ENCODE results near the gene TMEM191C.
"Not testable (repeated sequence)": the region's sequence is repeated elsewhere in the genome, so short reads cannot be mapped to it uniquely, and the experiment has no call there.

TMEM191C gene

DNA sequence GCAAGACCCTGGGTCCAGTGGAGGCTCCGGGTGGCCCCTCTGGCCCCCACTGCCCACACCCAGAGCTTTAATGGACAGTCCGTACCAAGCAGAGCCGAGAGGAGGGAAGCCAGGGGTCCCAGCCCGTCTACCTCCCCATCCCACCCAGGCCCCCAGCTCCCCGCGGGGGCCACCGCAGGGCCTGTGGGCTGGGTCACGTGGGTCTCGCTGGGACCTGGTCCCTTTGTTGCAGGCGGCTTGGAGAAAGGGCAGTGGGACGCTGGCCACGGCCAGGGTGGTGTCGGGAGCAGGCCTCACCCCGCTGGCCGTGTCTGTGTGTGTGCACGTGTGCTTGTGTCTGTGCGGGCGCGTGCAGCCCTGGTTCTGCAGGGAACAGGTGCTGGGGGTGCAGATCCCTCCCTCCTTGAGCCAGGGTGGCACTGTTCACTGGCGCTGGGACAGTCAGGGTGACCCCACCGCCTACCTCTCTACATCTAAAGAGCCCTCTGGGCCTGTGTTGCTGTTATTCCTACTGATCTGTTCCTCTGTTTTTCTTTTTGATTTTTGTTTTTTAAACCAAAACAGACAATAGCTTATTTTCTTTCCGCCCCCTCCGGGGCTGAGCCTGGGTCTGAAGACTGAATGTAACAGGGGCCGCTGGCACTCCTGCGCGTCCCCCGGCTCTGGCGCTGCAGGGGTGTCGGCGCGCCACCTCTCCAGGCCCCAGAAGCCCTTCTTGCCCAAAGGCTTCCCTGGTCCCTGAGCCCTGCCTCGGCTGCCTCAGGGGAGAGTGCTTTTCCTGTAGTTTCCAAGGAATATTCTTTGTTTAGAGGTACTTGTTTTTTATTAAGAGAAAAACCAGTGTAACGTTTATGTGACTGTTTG, 20.1 kb upstream of the TMEM191C start:
- no peak for DNase-seq

DNA sequence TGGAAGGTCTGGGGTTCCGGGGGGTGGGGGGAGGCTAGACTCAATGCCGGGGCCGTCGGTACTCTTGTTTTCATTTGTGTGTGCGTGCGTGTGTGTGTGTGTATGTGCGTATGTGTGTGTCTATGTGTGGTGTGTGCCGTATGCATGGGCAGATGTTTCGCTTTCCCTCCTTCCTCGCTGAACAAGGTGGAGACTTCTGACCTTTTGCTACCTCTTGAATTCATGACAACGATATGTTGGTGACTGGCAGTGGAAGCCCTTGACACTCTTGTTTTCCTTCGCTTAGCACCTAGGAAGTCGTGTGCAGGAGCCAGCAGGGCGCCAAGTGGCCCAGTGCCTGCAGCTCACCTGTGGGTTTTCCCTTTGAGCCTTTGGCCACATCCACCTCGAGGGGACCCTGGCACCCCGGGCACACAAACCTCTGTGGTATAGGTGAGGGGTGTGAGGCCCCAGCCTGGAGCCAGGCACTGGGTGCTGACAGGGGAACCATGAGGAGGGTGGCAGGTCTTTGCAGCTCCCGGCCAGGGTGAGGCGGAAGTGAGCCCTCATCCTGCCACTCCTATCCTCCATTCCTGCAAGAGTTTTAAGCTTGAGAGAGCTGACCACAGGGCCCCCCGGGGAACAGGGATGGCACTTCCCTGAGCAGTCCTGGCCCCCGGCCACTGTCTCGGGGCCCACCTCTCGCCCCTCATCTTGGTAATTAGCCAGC, 19.3 kb upstream of the TMEM191C start:
- no peak for DNase-seq

DNA sequence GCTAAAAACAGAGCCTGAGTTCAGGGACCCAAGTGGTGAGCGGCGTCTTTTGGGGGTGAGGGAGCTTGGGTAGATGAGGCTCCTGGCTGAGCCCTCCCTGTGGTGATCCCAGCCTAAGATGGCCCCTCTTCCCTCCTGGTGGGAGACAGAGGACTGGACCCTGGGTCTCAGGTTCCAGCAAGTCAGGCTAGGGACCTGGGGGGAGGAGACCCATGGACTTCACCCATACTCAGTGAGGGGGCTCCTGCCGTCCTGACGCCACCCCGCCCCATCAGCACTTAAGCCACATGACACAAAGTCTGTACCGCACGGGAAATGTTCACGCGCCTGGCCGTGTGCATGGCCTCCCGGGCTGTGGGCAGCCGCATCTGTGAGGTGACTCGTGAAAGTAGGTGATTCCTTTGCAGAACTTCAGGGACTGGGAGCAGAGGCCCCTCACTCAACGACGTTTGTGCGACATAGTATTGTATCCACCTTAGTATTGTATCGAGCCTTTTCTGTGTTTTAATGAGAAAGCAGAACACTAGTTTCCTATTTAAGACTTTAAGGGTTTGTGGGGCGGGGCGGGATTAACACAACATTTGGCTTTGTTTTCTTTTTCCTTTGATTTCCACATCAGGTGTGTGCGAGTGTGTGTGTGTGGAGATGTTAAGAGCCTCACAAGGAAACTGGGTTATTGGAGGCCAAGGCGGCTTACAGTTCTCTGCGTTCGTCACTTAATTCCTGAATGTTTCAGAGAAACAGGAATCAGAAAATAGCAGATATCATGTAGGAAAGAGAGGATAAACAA, 18.4 kb upstream of the TMEM191C start:
- no peak for DNase-seq

DNA sequence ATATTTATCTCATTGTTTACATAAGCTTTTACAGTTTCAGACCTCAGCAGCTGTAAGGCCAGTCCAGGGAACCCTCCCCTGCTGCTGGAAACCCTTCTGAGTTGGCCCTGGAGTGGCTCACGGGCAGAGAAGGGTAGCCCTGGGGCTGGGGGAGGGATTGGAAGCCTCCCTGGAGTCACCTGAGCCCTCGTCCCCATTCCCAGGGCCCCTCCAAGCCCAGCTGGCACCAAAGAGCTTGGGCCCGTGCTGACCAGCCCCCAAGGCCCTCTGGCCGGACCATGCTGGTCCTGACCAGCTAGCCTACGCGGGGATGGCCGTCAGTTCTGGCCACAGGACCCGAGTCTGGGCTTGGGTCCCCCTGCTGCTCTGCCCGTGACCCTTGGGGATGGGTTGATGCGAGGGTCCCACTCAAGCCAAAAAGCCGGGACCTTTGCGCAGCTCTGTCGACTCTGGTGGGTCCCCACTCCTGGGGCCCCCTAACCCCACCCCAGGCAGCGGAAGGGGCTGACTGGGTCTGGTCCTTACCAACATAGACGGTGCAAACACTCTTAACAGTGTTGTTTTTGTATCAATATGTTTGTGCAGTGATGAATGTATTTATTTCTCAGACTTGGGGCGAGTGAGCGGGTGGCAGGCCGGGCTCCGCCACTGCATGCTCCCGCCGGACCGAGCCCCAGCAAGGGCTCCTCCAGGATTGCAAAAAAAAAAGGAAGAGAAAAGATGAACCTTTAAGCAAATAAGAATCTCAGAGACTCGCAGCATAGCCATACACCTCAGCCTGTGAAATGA, 17.5 kb upstream of the TMEM191C start:
- no peak for DNase-seq

DNA sequence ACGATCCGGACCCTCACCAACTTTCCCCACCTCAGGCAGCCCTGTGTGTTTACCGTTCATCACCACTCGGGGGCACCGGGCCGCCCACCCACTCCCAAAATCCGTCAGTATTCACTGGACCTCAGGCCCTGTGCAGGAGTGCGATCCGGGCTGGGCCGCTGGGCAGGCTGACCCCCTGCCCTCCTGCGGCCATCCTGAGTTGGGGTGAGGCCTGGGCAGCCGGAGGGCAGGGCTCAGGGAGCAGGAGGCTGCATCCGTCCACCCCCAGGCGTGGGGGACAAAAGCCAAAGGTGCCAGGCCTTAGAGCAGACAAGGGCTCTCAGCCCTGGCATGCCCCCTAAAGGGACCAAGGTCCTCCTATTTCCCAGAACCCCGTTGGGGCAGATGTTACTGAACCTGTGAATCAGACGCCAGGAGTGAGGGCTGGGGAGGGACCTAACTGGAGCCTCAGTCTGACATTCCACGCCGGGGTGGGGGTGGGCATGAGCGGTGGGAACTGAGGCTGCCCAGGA, 16.8 kb upstream of the TMEM191C start:
- no peak for DNase-seq

DNA sequence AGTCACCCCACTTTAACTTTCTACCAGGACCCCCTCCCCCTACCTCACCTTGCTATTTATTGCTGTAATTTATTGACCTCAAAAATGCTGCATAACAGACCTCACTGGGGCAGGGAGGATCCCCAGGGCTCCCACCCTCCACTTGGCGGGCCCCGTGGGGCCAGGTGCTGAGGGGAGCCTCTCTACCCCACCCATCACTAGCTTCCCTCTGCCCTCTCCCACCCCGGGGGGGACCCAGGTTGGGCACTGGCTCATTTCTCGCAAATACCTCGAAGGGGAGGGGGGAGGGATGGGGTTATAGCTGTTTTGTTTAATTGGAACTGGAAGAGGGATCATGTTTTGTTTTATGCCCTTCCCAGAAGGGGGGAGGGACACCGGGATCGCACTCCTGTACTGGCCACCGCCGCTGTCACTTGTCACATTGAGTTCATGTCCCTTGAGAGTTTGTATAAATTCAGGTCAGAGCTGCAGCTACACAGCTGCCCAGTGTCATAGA, 16.3 kb upstream of the TMEM191C start:
- DNase-seq = no peak

DNA sequence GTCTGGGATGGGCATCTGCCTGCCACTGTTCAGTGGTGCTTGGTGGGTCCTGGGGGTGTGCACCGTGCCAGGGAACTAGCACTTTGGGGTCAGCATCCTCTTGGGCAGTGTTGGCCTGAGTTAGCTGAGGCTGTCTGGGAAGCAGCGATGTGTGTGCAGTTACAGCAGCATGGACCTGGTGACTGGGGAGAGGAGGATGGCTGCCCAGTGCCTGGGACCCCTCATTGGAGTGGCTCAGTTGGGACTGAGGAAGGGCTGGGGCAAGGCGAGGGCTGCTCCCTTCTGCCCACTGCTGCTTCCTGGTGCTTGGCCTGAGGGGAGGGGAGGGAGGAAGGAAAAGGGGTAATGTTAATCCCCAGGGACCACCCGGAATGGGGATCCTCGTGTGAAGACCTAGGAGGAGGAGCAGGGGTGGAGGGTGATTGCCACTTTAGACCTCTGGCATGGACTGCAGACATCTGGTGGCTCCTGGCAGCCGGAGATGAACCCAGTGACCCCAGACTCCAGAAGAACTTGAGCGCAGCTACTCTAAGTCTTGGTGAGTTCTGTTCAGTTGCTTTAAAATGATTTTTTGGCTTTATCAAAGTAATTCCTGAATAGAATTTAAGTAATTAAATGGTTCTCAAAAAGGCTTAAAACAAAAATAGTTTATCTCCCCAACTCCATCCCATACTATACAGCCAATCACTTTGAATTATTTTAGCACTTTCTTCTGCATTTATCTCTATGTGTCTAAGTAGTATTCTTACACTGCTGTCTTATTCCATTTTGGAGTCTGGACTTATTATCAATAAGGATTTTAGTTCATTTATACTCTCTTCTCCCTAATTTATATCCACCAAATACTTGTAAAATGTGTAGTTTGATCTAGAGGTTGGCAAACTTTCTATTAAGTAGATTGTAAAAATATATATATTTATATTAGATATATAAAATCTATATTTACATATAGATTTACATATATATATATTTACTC, 15.4 kb upstream of the TMEM191C start:
- no peak for DNase-seq

DNA sequence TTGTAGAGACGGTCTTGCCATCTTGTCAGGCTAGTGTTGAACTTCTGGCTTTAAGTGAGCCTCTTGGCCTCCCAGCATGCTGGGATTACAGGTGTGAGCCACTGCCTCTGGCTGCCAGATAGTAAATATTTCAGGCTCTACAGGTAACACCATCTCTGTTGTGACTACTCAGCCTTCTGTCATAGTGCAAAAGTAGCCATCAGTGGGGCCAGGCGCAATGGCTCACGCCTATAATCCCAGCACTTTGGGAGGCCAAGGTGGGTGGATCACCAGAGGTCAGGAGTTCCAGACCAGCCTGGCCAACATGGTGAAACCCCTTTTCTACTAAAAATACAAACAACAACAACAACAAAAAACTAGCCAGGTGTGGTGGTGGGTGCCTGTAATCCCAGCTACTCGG, 14.5 kb upstream of the TMEM191C start:
- not testable (repeated sequence) for DNase-seq

DNA sequence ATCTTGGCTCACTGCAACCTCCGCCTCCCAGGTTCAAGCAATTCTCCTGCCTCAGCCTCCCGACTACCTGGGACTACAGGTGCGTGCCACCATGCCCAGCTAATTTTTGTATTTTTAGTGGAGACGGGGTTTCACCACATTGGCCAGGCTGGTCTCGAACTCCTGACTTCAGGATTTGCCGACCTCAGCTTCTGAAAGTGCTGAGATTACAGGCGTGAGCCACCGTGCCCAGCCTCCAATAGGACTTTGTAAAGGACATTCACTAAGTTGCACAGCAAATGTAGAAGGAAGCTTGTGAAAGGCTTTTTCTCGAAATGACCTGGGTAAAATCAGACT, 12.2 kb upstream of the TMEM191C start:
- not testable (repeated sequence) for DNase-seq

DNA sequence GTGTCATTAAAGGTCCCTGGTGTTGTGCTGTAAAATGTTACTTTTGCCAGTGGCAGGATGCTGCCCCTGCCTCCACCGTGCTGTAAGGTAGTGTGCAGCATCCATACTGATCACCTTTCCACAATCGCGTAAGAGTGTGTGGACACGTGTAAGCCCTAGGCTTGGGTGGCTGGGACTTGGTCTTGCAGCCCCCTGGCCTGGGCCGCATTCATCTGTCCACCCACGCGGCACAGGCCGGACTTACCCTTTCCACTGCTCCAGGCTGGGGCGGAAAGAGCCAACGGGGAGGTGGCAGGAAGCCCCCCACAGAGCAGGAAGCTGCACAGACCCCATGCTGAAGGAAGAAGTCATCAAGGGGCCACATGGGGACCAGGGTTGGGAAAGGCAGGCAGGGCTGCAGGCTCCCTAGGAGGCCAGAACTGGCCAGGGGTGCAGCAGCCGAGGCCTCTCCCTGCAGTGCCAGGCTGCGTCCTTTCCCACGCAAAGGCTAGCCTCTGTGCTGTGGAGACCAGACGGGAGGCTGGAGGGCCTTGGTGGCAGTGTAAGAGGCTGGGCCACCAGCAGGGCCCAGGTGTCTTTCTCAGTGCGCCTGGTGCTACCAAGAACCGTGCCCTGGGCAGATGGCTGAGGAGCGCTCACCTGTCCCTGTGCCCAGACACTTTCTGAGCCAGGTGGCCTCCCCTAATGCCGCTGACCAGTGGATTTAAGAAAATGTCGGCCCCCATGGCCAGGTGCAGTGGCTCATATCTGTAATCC, 11.7 kb upstream of the TMEM191C start:
- DNase-seq = no peak

DNA sequence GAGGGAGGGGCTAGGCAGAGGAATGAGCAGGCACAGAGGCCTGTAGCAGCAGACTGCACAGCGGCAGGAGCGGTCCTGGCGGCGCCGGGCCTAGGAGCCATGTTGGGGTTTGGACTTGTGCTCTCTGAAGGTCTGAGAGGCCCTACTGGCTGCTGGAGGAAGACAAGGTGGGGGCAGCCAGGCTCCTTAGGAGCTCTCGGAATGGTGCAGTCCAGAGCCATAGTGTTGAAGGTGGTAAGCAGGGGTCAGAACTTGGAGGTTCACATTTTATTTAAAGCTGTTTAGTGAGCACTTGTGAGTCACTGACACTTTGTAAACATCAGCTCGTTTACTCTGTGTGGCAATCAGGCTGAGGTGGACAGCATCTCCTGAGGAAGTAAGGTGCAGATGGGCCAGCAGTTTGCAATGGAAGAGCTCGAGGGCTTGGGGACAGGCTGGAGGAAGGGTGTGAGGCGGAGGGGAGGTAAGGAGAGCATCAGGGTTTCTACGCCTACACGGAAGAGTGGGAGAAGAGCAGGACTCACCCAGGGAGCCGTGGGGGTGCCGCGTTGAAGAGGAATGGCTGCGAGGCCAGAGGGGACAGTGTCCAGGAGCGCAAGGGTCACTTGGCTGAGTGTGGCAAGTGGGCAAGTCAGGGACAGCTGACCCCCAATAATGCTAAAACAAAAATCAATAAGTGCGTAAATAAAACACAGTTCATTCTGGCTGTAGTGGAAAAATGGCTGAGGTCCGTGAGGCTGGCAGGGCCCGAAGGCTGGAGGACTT, 10.0 kb upstream of the TMEM191C start:
- no peak for DNase-seq

DNA sequence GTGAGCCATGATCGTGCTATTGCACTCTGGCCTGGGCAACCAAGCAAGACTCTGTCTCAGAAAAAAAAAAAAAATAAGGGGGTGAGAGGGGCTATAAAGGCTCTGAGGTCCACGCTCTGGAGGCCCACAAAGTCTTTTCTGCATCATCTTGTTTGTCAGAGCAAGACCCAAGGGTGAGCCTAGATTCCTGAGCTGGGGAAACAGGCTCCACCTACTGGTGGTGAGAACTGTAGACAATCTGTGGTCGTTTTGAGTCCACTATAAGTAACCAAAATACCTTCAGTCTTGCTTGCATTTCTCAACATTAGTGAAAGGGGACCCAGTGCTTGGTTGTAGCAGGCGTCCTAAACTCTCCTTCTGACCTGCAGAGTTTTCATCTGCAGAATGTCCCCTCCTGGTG, 4.5 kb upstream of the TMEM191C start:
- not testable (repeated sequence) for DNase-seq

DNA sequence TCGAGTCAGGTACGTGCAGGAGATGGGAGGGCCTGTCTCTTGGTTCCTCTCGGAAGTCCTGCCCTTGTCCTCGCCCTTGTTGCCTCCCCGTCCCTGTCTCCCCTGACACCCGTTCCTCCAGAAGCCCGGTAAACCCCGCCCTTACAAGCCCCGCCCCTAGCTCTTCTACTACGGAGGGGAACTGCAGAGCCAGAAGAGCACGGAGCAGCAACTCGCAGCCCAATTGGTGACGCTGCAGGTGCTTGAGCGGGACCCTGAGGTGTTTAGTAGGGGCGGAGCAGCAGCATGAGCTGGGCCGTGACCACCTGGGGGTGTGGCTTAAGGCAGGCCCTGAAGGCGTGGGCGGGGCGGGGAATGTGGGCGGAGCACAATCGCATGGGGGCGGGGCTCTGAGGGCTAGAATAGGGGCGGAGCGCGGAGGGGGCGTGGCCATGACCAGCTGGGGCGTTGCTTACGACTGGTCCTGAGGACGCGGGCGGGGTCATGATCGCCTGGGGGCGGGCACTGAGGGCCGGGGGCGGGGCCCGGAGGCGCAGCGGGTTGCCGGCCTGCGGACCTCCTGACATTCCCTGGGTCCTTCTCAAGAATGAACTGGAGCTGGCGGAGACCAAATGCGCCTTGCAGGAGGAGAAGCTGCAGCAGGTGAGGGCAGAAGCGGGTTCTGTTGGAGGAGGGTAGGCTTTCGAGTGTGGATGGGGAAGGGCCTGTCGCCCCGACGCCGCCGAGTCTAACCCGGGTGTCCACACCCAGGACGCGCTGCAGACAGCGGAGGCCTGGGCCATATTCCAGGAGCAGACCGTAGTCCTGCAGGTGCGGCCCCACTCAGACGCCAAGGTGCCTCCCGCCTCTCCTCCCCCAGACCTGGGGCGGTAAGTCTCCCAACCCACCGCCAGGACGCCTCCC, 1.3 kb downstream of the TMEM191C start:
- DNase-seq = peak; percentile 90

DNA sequence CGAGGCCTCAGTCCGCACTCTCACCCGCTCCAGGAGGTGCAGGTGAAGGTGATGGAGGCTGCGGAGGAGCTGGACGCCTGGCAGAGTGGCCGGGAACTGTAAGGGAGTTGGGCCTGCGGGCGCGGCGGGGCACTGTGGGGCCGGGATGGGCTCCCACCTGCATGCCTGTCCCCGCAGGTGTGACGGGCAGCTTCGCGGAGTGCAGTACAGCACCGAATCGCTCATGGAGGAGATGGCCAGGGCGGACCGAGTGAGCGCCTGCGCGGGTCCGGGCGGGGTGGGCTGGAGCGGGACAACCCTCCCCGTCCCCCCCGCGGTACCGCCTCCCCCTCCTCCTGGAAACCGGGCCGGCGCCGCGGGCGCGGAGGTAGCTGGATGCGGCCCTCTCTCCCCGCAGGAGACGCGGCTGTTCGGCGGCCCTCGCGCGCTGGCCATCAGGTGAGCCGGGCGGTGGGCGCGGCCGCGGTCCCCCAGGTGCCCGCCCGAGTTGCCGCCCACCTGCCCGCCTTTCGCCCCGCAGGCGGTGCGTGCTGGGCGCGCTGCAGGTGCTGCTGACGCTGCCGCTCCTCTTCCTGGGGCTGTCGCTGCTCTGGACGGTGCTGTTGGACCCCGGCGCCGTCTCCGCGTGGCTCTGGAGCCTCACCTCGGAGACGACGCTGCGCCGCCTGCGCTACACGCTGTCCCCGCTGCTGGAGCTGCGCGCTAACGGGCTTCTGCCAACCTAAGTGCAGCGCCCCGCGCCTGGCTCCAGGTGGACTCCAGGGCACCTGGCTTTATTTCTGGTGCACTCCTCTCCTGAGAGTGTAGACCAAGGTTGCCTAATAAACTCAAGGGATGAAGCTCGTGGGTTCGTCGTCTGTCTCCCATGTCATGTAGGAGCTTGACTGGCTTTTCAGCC, 2.2 kb downstream of the TMEM191C start:
- not testable (repeated sequence) for DNase-seq

DNA sequence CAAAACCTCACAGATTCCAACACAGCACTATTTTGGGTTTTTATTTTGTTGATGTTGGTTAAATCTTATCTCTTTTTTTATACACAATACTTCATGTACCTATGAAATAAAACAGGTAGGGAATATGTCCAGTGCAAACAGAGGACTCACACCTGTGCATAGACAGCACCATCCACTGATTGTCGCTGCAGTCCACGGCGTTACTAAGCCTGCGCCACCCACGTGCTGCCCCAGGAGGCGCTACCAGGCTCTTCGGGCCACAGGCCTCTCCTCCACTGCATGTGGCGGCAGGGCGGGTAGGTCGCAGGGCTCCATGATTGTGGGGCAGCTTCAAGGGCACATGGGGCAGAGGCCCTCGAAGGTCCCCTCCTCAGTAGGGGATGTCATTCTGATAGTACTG, 5.8 kb downstream of the TMEM191C start:
- not testable (repeated sequence) for DNase-seq

DNA sequence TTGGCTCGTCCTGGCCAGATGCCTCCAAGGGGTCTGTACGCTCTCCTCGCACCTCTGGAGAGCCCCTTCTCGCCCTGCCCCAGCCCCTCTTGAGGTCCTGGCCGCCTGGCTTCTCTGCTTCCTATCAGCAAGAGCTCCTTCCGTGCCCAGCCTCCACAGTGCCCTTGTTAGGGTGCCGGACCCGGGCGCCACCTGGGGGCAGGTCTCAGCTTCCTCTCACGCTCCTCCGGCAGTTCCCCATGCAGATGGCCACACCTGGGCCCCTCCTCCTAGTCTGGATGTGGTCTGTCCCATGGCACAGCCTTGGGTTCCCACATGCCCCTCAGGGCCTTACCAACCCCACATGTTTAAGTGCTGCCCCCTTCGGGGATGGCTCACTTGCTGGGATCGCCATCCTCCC, 6.5 kb downstream of the TMEM191C start:
- not testable (repeated sequence) for DNase-seq

DNA sequence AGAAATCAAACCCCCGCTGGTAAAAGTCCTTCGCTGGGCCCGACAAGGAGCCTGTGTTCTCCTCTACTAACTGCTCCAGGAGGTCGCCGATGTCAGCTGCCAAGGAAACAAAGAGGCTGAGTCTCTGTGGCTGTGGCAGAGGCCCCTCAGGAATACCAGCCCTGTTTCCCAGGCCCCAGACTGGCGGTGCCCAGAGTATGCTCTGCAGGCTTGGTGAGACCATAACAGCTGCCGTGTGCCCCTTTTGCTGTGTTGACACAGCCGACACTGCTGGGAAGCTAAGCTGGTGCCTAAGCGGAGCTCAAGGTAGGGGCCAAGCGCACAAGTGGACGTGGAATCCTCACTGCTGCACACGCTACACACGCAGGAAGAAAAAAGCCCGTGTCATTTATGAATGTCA, 16.9 kb downstream of the TMEM191C start:
- not testable (repeated sequence) for DNase-seq
